ENCODE results near the gene CFAP46.

CFAP46 gene

GRCh38 chr10:132851451-132851850 lies 90.9 kb downstream of the CFAP46 start:
- TF ChIP-seq POLR2AphosphoS5 (IDR thresholded peaks at IDR 0.05; ENCODE audit: low read depth, low read length) = no peak
- no peak for TF ChIP-seq REST (IDR thresholded peaks at IDR 0.05; ENCODE audit: insufficient read depth in 1 of 2, low read depth in 2 of 2, low read length in 2 of 2)
- TF ChIP-seq FOXP2 (optimal IDR thresholded peaks at IDR 0.05; ENCODE audit: borderline replicate concordance, extremely low read depth, extremely low read length, insufficient read depth) = no peak
- TF ChIP-seq TAF1 (IDR thresholded peaks at IDR 0.05; ENCODE audit: borderline replicate concordance, insufficient read depth, low read length) = no peak
- TF ChIP-seq SIN3A (IDR thresholded peaks at IDR 0.05; ENCODE audit: borderline replicate concordance, insufficient read depth, low read length) = no peak

- TF ChIP-seq REST (IDR thresholded peaks at IDR 0.05; ENCODE audit: insufficient read depth in 1 of 2, low read depth in 2 of 2, low read length in 2 of 2) (no peak), POLR2AphosphoS5 (IDR thresholded peaks at IDR 0.05; ENCODE audit: low read depth, low read length) (no peak), SIN3A (IDR thresholded peaks at IDR 0.05; ENCODE audit: borderline replicate concordance, insufficient read depth, low read length) (no peak), FOXP2 (optimal IDR thresholded peaks at IDR 0.05; ENCODE audit: borderline replicate concordance, extremely low read depth, extremely low read length, insufficient read depth) (no peak), TAF1 (IDR thresholded peaks at IDR 0.05; ENCODE audit: borderline replicate concordance, insufficient read depth, low read length) (no peak)
These were observed 91.5 kb downstream of the CFAP46 start for GRCh38 chr10:132850896-132851295.

- TF ChIP-seq POLR2AphosphoS5 (IDR thresholded peaks at IDR 0.05; ENCODE audit: low read depth, low read length) (no peak), FOXP2 (optimal IDR thresholded peaks at IDR 0.05; ENCODE audit: borderline replicate concordance, extremely low read depth, extremely low read length, insufficient read depth) (no peak)
These were observed 92.1 kb downstream of the CFAP46 start for GRCh38 chr10:132850246-132850645.

GRCh38 chr10:132849546-132850031 lies 92.8 kb downstream of the CFAP46 start:
- TF ChIP-seq FOXP2 (optimal IDR thresholded peaks at IDR 0.05; ENCODE audit: borderline replicate concordance, extremely low read depth, extremely low read length, insufficient read depth) (no peak), TAF1 (IDR thresholded peaks at IDR 0.05; ENCODE audit: borderline replicate concordance, insufficient read depth, low read length) (no peak), REST (IDR thresholded peaks at IDR 0.05; ENCODE audit: insufficient read depth in 1 of 2, low read depth in 2 of 2, low read length in 2 of 2) (no peak), SIN3A (IDR thresholded peaks at IDR 0.05; ENCODE audit: borderline replicate concordance, insufficient read depth, low read length) (no peak), POLR2AphosphoS5 (IDR thresholded peaks at IDR 0.05; ENCODE audit: low read depth, low read length) (no peak)

GRCh38 chr10:132848951-132849545 lies 93.3 kb downstream of the CFAP46 start:
- TF ChIP-seq FOXP2 (optimal IDR thresholded peaks at IDR 0.05; ENCODE audit: borderline replicate concordance, extremely low read depth, extremely low read length, insufficient read depth) (no peak), REST (IDR thresholded peaks at IDR 0.05; ENCODE audit: insufficient read depth in 1 of 2, low read depth in 2 of 2, low read length in 2 of 2) (no peak), TAF1 (IDR thresholded peaks at IDR 0.05; ENCODE audit: borderline replicate concordance, insufficient read depth, low read length) (no peak), POLR2AphosphoS5 (IDR thresholded peaks at IDR 0.05; ENCODE audit: low read depth, low read length) (no peak), SIN3A (IDR thresholded peaks at IDR 0.05; ENCODE audit: borderline replicate concordance, insufficient read depth, low read length) (no peak)
